Common myeloid progenitor, CD34-positive (primary cell): Measurements from ENCODE around the gene P2RX3.

Experiments
- CTCF ChIA-PET: fragments of 350-600 bp; sonication (Branson Sonifier 250); formaldehyde crosslinking; loops from one replicate; lab custom pipeline; 2021; ENCODE audit warnings: antibody characterized with exemption; lab: Charles Lee
- POLR2A ChIA-PET: fragments of 350-600 bp; sonication (Branson Sonifier 250); formaldehyde crosslinking; loops from one replicate; lab custom pipeline; 2021; ENCODE audit warnings: antibody characterized with exemption; lab: Charles Lee
- DNase-seq, 3 donors: peaks; one replicate each; pipeline versions ENCODE4 v3.0.0 to v3.0.0-alpha.2; 2013
- H3K27ac ChIP-seq, 2 experiments: 1 replicate in 1 of 2; 2 replicates in 1 of 2; pipeline ENCODE4 v1.7.0; 2013; ENCODE audit warnings: inconsistent platforms in 2 of 2, low read length in 2 of 2, mild to moderate bottlenecking in 2 of 2, low read depth in 1 of 2, moderate library complexity in 1 of 2; ENCODE audit not compliant: severe bottlenecking in 2 of 2, insufficient read depth in 1 of 2, poor library complexity in 1 of 2
- H3K27me3 ChIP-seq, 5 experiments: replicated peaks in 2 of 5; 1 replicate in 3 of 5; 2 replicates in 2 of 5; pipeline versions ENCODE4 v1.6.1 to v1.7.0; 2013; ENCODE audit warnings: low read length in 4 of 5, mild to moderate bottlenecking in 2 of 5, moderate library complexity in 2 of 5, inconsistent platforms in 1 of 5; ENCODE audit not compliant: insufficient read depth in 5 of 5, control insufficient read depth in 4 of 5
- H3K36me3 ChIP-seq, 4 experiments: 1 replicate in 2 of 4; 2 replicates in 2 of 4; pipeline versions ENCODE4 v1.6.1 to v1.7.0; 2013; ENCODE audit warnings: low read length in 3 of 4, control low read depth in 1 of 4, mild to moderate bottlenecking in 1 of 4; ENCODE audit not compliant: control insufficient read depth in 4 of 4, insufficient read depth in 4 of 4
- H3K4me1 ChIP-seq, 4 experiments: 1 replicate in 3 of 4; 2 replicates in 1 of 4; pipeline versions ENCODE4 v1.6.1 to v1.7.1; 2013; ENCODE audit warnings: low read length in 3 of 4, mild to moderate bottlenecking in 3 of 4, control low read depth in 1 of 4, inconsistent platforms in 1 of 4, moderate library complexity in 1 of 4; ENCODE audit not compliant: control insufficient read depth in 4 of 4, insufficient read depth in 4 of 4; ENCODE audit errors: control extremely low read depth in 1 of 4
- H3K4me3 ChIP-seq, 7 experiments: 1 replicate in 4 of 7; 2 replicates in 3 of 7; pipeline versions ENCODE4 v1.5.1 to v1.7.0; 2013; ENCODE audit warnings: mild to moderate bottlenecking in 7 of 7, low read length in 6 of 7, moderate library complexity in 6 of 7, inconsistent platforms in 2 of 7, low read depth in 2 of 7, control low read depth in 1 of 7; ENCODE audit not compliant: insufficient read depth in 4 of 7, control insufficient read depth in 1 of 7; ENCODE audit errors: extremely low read depth in 1 of 7
- H3K9me3 ChIP-seq, 5 experiments: 1 replicate in 4 of 5; 2 replicates in 1 of 5; pipeline versions ENCODE4 v1.6.1 to v1.7.1; 2013; ENCODE audit warnings: low read length in 4 of 5, mild to moderate bottlenecking in 2 of 5, inconsistent platforms in 1 of 5, low read depth in 1 of 5, moderate library complexity in 1 of 5; ENCODE audit not compliant: control insufficient read depth in 4 of 5, insufficient read depth in 2 of 5; ENCODE audit errors: control extremely low read depth in 1 of 5
- WGBS: methylation state at CpG from one replicate; pipeline ENCODE4 v1.1.5; 2013; ENCODE audit not compliant: insufficient coverage; 5-methylcytosine and 5-hydroxymethylcytosine counted together

P2RX3 gene

DNA sequence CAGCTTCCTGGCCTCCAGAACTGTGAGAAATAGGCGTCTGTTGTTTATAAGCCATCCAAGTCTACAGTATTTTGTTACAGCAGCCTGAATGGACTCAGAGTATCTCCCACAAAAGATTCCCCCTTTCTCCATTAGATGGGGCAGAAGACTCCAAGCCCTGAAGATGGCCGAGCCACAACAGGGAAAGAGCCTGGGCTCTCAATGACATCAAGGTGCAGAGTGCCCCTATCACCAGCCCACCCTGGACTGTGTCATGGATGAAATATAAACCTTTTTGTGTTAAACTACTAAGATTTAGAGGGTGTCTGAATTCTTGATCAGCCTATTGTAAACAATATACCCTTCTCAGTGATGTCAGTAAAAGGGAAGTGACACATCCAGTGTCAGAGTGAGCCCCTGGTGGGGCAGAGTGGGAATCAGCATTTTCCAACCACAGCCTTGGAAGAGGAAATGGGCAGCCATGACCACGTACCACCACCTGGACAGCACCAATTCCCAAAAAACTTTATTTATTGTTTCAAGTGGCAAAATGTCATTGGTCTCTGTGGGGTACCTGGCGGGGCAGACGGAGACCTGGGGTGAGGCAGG is 38.9 kb upstream of the P2RX3 start:
- Histone ChIP-seq H3K4me1 (peaks cover 0 to 2% (median 0%) of the 10 kb centered on the region in 4 experiments), H3K9me3 (peaks cover 3 to 30% (median 17%) of the 10 kb centered on the region in 5 experiments), H3K36me3 (peaks cover 5 to 43% (median 29%) of the 10 kb centered on the region in 4 experiments), H3K27ac (no peak overlapping the region), H3K4me3 (no peak overlapping the region), H3K27me3 (no peaks in the 10 kb centered on the region)
- ChIA-PET POLR2A (no interaction called here), CTCF (no interaction called here)
- no peak for DNase-seq
- WGBS = 100% methylated on average over 1 of the region's 5 CpGs

DNA sequence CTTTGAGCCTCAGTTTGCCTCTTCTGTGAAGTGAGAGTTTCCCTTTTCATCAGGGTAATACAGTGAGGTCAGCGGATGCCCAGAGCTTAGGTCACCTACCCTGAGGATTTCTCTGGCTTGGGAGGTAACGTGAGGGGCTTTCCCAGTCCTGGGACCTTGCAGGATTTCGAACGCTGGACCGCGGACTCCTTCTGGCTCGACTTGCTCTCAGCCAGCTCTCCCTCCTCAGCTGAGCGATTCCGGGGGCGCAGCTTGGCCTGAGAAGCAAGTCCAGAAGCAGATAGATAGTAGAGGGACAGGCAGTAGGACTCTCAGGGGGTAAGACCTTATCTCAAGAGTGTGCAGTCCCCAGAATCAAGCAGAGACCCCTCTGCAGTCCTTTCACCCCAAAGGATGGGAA is 37.4 kb upstream of the P2RX3 start:
- H3K4me1 ChIP-seq = peaks cover 0 to 3% (median 0%) of the 10 kb centered on the region in 4 experiments
- ChIA-PET CTCF (no interaction called here), POLR2A (no interaction called here)
- 100% methylated on average over 10 of the region's 10 CpGs for WGBS
- H3K4me3 ChIP-seq = no peak overlapping the region
- H3K27me3 ChIP-seq = no peaks in the 10 kb centered on the region
- peaks cover 3 to 30% (median 17%) of the 10 kb centered on the region in 5 experiments for H3K9me3 ChIP-seq
- H3K27ac ChIP-seq = no peak overlapping the region
- no peak for DNase-seq
- peaks cover 5 to 43% (median 29%) of the 10 kb centered on the region in 4 experiments for H3K36me3 ChIP-seq

DNA sequence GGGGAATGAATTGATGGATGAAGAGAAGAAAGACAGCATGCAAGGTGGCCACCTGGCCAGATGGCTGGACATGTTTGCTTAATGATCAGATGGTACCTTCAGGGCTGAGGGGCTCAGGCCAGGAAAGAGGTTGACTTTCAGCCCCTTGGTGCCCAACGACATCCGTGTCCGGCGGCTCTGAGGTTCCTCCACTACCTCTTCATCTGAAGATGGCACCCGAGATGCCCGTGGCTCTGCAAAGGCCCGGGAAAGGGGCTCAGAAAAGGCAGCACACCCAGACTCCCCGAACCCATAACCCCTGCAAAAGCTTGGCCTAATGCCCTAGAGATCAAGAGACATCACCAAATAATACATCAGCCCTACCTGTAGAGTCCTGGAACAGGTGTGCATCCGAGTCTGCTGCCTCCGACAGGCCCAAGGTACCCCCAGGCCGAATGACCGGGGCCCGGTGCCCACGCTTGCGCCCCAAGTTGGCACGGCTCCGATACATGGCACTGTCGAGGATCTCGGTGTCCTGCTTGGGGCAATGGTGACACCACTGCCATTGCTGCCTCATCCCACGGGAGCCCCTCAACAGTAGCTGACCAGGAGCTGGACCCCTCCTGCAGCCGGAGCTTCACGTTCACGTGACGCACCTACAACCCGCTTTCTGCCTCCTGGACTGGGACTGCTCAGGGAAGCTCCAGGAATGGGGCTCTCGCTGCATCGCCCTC is 36.3 kb upstream of the P2RX3 start:
- CTCF ChIA-PET = no interaction called here
- H3K36me3 ChIP-seq = peaks cover 5 to 43% (median 29%) of the 10 kb centered on the region in 4 experiments

DNA sequence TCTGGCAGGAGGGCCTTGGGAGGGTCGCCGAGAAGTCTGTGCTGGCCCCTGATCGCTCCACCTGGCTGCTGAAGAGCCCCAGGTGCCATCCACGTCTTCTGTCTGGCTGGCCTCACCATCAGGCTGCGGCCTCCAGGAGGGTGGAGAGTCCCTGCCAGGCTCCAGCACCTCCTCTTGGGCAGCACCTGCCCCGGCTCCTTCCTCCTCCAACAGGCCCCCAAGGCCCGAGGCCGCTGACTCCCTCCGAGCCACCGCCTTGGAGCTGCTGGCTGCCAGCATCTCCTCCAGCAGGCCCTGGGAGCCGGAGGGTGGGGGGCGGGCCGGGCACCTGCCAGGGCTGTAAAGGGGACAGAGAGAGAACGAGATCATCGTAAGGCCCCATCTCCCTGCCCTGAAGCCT is 35.7 kb upstream of the P2RX3 start:
- ChIA-PET CTCF (interaction anchor here (1.4 to 1.5 kb wide), 2 partner anchors 9 to 53 kb away, joined by 3 read pairs; no protein-coding TSS in a partner anchor), POLR2A (no interaction called here)
- Histone ChIP-seq H3K4me3 (no peak overlapping the region), H3K27ac (no peak overlapping the region), H3K36me3 (peaks cover 5 to 41% (median 29%) of the 10 kb centered on the region in 4 experiments), H3K4me1 (peaks cover 0 to 10% (median 1%) of the 10 kb centered on the region in 4 experiments), H3K27me3 (no peaks in the 10 kb centered on the region), H3K9me3 (peaks cover 0 to 27% (median 17%) of the 10 kb centered on the region in 5 experiments)
- no peak for DNase-seq
- WGBS = 94% methylated on average over 10 of the region's 15 CpGs

More for the DNA sequence above, 36.3 kb upstream of the P2RX3 start:
- H3K4me1 ChIP-seq = peaks cover 0 to 3% (median 0%) of the 10 kb centered on the region in 4 experiments
- 98% methylated on average over 19 of the region's 27 CpGs for WGBS
- H3K27me3 ChIP-seq = no peaks in the 10 kb centered on the region
- POLR2A ChIA-PET = no interaction called here
- no peak for DNase-seq
- no peak overlapping the region for H3K4me3 ChIP-seq
- peaks cover 0 to 30% (median 17%) of the 10 kb centered on the region in 5 experiments for H3K9me3 ChIP-seq
- no peak overlapping the region for H3K27ac ChIP-seq

DNA sequence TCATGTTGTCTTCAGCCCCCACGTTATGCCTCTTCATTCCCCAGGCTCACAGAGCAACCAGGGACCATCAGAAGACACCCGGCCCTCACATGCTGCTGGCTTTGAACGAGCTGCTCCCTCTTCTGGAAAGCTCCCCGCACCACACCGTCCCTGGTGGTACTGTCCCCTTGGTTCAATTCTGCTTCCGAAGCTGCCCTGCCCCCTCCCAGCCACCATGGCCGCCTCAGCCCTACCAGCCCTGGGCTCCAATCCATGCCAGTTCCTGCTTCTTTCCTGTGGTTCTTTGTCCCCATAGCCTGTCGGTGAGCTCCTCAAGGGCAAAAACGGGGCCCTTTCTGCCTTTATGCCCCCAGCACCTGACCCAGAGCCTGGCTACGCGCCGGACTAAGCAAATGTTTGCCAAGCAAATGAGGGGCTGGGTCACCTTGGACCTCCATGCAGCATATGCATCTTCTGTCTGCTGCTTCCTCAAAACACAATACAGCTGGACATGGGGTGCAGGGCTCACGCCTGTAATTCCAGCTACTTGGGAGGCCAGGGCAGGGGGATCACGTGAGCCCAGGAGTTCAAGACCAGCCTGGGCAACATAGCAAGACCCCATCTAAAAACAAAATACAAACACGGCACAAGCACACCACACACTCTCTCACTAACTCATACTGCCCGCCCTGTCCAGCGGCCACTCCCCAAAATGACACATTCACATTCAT is 34.7 kb upstream of the P2RX3 start:
- peaks cover 0 to 17% (median 15%) of the 10 kb centered on the region in 5 experiments for H3K9me3 ChIP-seq
- H3K4me1 ChIP-seq = peaks cover 0 to 10% (median 1%) of the 10 kb centered on the region in 4 experiments
- ChIA-PET POLR2A (no interaction called here), CTCF (interaction anchor here (1.4 to 1.7 kb wide), 4 partner anchors 9 to 54 kb away, joined by 3 to 4 read pairs (median 3); no protein-coding TSS in a partner anchor)
- H3K27me3 ChIP-seq = no peaks in the 10 kb centered on the region
- H3K27ac ChIP-seq = no peak overlapping the region
- H3K4me3 ChIP-seq = no peak overlapping the region
- no peak for DNase-seq
- H3K36me3 ChIP-seq = peaks cover 5 to 38% (median 29%) of the 10 kb centered on the region in 4 experiments
- WGBS = 93% methylated on average over 14 of the region's 17 CpGs

DNA sequence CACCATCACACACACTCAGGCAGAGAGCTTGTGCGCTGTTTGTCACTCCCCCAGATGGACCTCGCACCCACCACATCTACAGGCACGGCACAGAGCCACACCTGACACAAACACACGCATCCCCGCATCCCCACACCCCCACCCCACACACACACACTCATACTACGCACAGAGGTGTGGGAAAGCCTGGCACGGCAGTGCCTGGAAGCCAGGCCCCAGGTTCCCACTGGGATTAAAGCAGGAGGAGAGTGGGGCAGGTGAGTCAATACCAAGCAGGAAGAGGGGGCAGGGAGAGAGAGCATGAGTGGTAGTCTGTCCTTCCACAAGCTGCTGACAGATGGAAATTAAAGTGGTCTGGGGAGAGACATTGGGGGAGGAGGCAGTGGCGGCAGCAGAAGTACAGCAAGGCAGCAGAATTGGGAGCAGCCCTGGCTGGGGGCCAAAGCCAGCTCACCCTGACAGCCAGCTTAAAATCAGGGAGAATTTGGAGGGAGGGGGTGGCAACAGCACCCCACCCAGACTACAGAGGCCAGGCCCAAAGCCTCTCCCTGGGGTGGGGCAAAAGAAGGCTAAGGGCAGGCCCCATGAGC is 34.1 kb upstream of the P2RX3 start:
- Histone ChIP-seq H3K36me3 (peaks cover 5 to 35% (median 26%) of the 10 kb centered on the region in 4 experiments), H3K4me3 (no peak overlapping the region), H3K9me3 (peaks cover 0 to 13% (median 10%) of the 10 kb centered on the region in 5 experiments), H3K27me3 (no peaks in the 10 kb centered on the region), H3K27ac (no peak overlapping the region), H3K4me1 (peaks cover 0 to 10% (median 1%) of the 10 kb centered on the region in 4 experiments)
- no peak for DNase-seq
- POLR2A ChIA-PET = interaction anchor here (0.6 kb wide), 1 partner anchor 335 kb away, joined by 3 read pairs; no protein-coding TSS in a partner anchor
- CTCF ChIA-PET = interaction anchor here (1.4 to 1.7 kb wide), 4 partner anchors 10 to 55 kb away, joined by 3 to 4 read pairs (median 3); no protein-coding TSS in a partner anchor
- 33% methylated on average over 1 of the region's 8 CpGs for WGBS
